ENCODE measurements around the gene HAGH.

HAGH gene

GRCh38 chr16:1781254-1781653, 45.4 kb downstream of the HAGH start:
- Histone ChIP-seq H3K27me3 (no peaks in the 10 kb centered on the region), H4K20me1 (peaks cover 94% of the 10 kb centered on the region), H3K36me3 (peaks cover 66% of the 10 kb centered on the region), H3K27ac (peak overlapping the region; percentile 87; the same call in 1 of the 2 replicates), H3K9me3 (no peaks in the 10 kb centered on the region), H3K4me1 (peaks cover 40% of the 10 kb centered on the region), H3K4me2 (peak overlapping the region; percentile 97), H3K9ac (peak overlapping the region; percentile 94), H3K4me3 (peak overlapping the region; percentile 97)
- TF ChIP-seq Cebpa-rat (IDR thresholded peaks at IDR 0.05), result no peak

GRCh38 chr16:1780677-1781072, 46.0 kb downstream of the HAGH start:
- Histone ChIP-seq H3K36me3 (peaks cover 66% of the 10 kb centered on the region), H3K4me1 (peaks cover 45% of the 10 kb centered on the region), H4K20me1 (peaks cover 94% of the 10 kb centered on the region), H3K4me2 (peak overlapping the region; percentile 97; the same call in 1 of the 2 replicates), H3K27me3 (no peaks in the 10 kb centered on the region), H3K4me3 (peak overlapping the region; percentile 97; the same call in 1 of the 2 replicates), H3K27ac (no peak overlapping the region), H3K9ac (0 out of 2 replicates have a peak overlapping the region, but pooled peaks have one; percentile 94), H3K9me3 (no peaks in the 10 kb centered on the region)
- no peak for TF ChIP-seq Cebpa-rat (IDR thresholded peaks at IDR 0.05)

GRCh38 chr16:1779741-1780676, 46.6 kb downstream of the HAGH start:
- peaks cover 66% of the 10 kb centered on the region for H3K36me3 ChIP-seq
- H4K20me1 ChIP-seq, result peaks cover 94% of the 10 kb centered on the region
- H3K27me3 ChIP-seq, result no peaks in the 10 kb centered on the region
- H3K27ac ChIP-seq, result no peak overlapping the region
- no peak for TF ChIP-seq Cebpa-rat (IDR thresholded peaks at IDR 0.05)
- peaks cover 52% of the 10 kb centered on the region for H3K4me1 ChIP-seq
- H3K4me3 ChIP-seq, result no peak overlapping the region
- H3K9ac ChIP-seq, result no peak overlapping the region
- H3K4me2 ChIP-seq, result no peak overlapping the region
- no peaks in the 10 kb centered on the region for H3K9me3 ChIP-seq

- Histone ChIP-seq H3K27me3 (no peaks in the 10 kb centered on the region), H3K9ac (0 out of 2 replicates have a peak overlapping the region, but pooled peaks have one; percentile 10), H3K4me2 (no peak overlapping the region), H3K4me1 (peaks cover 53% of the 10 kb centered on the region), H4K20me1 (peaks cover 94% of the 10 kb centered on the region), H3K9me3 (no peaks in the 10 kb centered on the region), H3K4me3 (no peak overlapping the region), H3K36me3 (peaks cover 66% of the 10 kb centered on the region), H3K27ac (no peak overlapping the region)
- no peak for TF ChIP-seq Cebpa-rat (IDR thresholded peaks at IDR 0.05)
Observed at GRCh38 chr16:1779234-1779701, 47.4 kb downstream of the HAGH start.

DNA sequence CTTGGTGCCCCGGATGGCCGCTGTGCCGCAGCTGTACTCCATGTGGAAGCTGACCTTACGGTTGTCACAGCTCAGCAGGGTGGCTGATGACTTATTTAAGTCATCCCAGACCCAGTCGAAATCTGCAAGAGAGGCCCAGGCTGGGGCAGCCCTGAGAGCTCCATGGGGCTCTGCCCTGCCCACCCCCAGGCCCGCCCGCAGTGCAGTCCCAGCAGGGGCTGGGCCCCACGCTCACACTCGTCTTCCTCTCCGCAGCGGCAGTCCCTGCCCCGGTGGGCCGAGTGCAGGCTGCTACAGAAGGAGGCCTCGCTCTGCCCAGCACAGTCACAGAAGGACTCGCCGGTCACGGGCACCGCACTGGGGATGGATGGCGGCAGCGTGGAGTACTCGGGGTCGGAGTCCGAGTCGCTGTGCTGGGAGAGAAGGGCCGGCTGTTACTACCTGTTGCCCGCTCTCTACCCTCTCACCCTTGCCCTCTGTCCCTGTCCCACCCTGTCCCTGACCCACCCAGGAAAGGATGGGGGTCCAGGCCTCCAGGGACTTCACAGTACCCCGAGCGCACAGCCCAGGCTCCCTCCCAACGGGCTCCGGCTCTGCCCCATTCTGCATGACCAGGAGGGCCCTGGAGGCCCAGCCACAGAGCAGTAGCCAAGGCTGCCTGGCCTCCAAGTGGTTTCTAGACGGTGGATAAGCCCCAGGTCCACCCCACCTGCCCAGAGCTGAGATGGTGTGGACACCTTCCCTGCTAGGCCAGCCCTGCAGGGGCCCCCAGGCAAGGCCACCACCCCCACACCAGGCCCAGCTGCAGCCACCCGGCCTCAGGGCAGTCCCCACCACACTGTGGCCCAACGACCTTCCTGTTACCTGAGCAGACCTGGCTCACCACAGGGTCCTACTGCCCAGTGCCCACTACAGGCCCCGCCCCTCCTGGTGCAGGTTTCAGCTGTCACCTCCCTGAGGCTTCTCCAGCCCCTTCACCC, 48.1 kb downstream of the HAGH start:
- no peaks in the 10 kb centered on the region for H3K27me3 ChIP-seq
- H3K4me3 ChIP-seq, result no peak overlapping the region
- no peak overlapping the region for H3K4me2 ChIP-seq
- no peak for TF ChIP-seq Cebpa-rat (IDR thresholded peaks at IDR 0.05)
- H3K9me3 ChIP-seq, result no peaks in the 10 kb centered on the region
- H4K20me1 ChIP-seq, result peaks cover 94% of the 10 kb centered on the region
- peaks cover 66% of the 10 kb centered on the region for H3K36me3 ChIP-seq
- peaks cover 50% of the 10 kb centered on the region for H3K4me1 ChIP-seq
- H3K9ac ChIP-seq, result peak overlapping the region; percentile 15; the same call in 1 of the 2 replicates
- no peak overlapping the region for H3K27ac ChIP-seq

- no peak overlapping the region for H3K4me3 ChIP-seq
- H3K9me3 ChIP-seq, result no peaks in the 10 kb centered on the region
- H3K9ac ChIP-seq, result 0 out of 2 replicates have a peak overlapping the region, but pooled peaks have one; percentile 15
- peaks cover 66% of the 10 kb centered on the region for H3K36me3 ChIP-seq
- H3K27ac ChIP-seq, result no peak overlapping the region
- no peaks in the 10 kb centered on the region for H3K27me3 ChIP-seq
- peaks cover 49% of the 10 kb centered on the region for H3K4me1 ChIP-seq
- H4K20me1 ChIP-seq, result peaks cover 88% of the 10 kb centered on the region
- no peak overlapping the region for H3K4me2 ChIP-seq
- no peak for TF ChIP-seq Cebpa-rat (IDR thresholded peaks at IDR 0.05)
Observed at GRCh38 chr16:1777375-1778199, 49.0 kb downstream of the HAGH start.

DNA sequence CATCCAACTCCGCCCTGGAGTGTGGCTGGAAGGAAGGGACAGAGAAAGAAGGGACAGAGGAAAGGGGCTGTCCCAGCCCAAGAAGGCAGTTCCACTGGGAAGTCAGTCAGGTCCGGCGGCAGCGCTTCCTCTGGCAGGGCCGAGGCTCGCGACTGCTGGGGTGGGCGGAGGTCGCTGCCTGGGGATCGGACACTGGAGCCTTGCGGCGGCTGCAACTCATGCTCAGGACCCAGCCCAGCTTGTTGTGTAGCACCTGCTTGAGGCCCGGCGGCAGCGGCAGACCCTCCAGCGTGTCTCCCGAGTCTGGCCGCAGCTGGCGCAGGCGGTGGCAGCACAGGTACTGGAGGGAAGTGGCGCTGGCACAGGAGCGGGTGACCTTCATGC, 49.6 kb downstream of the HAGH start:
- no peak overlapping the region for H3K27ac ChIP-seq

DNA sequence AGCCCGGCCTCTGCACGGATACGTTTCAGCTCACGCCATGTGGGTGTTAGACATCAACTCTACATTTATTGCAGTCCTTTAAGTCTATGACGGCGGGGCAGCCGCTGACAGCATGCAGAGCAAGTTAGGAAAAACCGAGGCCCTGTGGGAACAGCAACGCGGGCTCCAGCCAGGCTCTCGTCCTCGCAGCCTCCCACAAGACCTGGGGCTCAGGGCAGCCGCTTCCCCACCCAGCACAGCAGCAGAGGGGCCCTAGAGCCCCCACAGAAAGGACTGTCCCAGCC, 50.0 kb downstream of the HAGH start:
- Histone ChIP-seq H3K27me3 (no peaks in the 10 kb centered on the region), H3K27ac (no peak overlapping the region), H3K36me3 (peaks cover 66% of the 10 kb centered on the region), H3K4me3 (no peak overlapping the region), H3K9ac (0 out of 2 replicates have a peak overlapping the region, but pooled peaks have one; percentile 10), H3K4me1 (peaks cover 47% of the 10 kb centered on the region), H4K20me1 (peaks cover 81% of the 10 kb centered on the region), H3K9me3 (no peaks in the 10 kb centered on the region), H3K4me2 (peak overlapping the region; percentile 7; the same call in 1 of the 2 replicates)
- no peak for TF ChIP-seq Cebpa-rat (IDR thresholded peaks at IDR 0.05)

More for the DNA sequence above, 49.6 kb downstream of the HAGH start:
- no peak for TF ChIP-seq Cebpa-rat (IDR thresholded peaks at IDR 0.05)
- H3K4me2 ChIP-seq, result peak overlapping the region; percentile 7; the same call in 1 of the 2 replicates
- H3K9me3 ChIP-seq, result no peaks in the 10 kb centered on the region
- H4K20me1 ChIP-seq, result peaks cover 85% of the 10 kb centered on the region
- H3K27me3 ChIP-seq, result no peaks in the 10 kb centered on the region
- 0 out of 2 replicates have a peak overlapping the region, but pooled peaks have one; percentile 10 for H3K9ac ChIP-seq
- H3K4me1 ChIP-seq, result peaks cover 49% of the 10 kb centered on the region
- H3K4me3 ChIP-seq, result no peak overlapping the region
- H3K36me3 ChIP-seq, result peaks cover 66% of the 10 kb centered on the region

All from BLaER1 (cell line).